ENCODE measurements around the gene SYT9.

DNA sequence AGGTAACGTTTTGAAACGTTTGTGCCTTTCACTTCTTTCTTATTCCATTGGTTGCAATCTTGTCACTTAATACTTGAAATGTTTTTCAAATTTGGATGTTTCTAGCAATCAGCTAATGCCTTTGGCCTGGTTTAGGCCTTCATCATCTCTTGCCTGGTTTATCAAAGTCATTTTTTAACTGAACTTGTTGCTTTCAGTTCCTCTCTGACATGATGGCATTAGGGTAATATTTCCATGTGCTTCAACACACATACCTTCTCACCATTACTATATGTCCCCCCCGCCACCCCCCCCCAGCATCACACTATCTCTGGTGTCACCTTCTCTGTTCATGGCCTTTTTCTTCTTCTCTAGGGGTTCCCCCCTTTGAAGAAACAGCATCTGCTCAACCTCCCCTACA is 1.5 kb upstream of the SYT9 start:
- TF ChIP-seq CTCF (tag by site-specific recombination; IDR thresholded peaks at IDR 0.05) (no peak), TCF7L2 (IDR thresholded peaks at IDR 0.05; ENCODE audit: borderline replicate concordance, low read depth, low read length) (no peak), ZNF639 (tag by site-specific recombination; IDR thresholded peaks at IDR 0.05) (no peak), REST (tag by site-specific recombination; IDR thresholded peaks at IDR 0.05) (no peak), ZNF555 (tag by site-specific recombination; conservative IDR thresholded peaks at IDR 0.05) (no peak), ZNF776 (tag by site-specific recombination; IDR thresholded peaks at IDR 0.05; ENCODE audit: borderline replicate concordance) (no peak)
- TF ChIP-seq, protein P1, sequence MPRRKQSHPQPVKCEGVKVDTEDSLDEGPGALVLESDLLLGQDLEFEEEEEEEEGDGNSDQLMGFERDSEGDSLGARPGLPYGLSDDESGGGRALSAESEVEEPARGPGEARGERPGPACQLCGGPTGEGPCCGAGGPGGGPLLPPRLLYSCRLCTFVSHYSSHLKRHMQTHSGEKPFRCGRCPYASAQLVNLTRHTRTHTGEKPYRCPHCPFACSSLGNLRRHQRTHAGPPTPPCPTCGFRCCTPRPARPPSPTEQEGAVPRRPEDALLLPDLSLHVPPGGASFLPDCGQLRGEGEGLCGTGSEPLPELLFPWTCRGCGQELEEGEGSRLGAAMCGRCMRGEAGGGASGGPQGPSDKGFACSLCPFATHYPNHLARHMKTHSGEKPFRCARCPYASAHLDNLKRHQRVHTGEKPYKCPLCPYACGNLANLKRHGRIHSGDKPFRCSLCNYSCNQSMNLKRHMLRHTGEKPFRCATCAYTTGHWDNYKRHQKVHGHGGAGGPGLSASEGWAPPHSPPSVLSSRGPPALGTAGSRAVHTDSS (tag by site-specific recombination; IDR thresholded peaks at IDR 0.05): no peak
